ENCODE measurements around the gene DNAJB11.

DNA sequence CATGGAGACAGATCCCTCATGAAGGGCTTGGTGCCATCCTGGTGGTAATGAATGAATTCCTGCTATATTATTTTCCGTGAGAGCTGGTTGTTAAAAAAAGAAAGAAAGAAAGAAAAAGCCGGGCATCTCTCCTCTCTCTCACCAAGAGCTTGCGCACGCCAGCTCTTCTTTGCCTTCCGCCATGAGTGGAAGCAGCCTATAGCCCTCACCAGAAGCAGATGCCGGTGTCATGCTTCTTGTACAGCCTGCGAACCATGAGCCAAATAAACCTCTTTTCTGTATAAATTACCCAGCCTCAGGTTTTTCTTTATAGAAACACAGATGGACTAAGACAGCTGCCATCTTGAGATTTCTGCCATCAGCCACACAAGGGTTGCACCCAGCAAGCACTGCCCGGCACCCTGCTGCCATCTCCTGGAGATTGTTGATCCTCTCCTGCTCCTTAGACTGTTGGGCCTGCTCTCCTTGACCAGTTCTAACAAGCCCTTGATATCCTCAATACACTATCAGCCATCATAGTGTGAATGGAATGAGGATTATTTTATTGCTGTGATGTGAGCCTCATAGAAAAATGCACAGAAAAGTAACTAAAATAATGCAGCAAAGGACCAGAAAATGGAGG is 38.8 kb downstream of the DNAJB11 start:
- TF ChIP-seq, protein P1, sequence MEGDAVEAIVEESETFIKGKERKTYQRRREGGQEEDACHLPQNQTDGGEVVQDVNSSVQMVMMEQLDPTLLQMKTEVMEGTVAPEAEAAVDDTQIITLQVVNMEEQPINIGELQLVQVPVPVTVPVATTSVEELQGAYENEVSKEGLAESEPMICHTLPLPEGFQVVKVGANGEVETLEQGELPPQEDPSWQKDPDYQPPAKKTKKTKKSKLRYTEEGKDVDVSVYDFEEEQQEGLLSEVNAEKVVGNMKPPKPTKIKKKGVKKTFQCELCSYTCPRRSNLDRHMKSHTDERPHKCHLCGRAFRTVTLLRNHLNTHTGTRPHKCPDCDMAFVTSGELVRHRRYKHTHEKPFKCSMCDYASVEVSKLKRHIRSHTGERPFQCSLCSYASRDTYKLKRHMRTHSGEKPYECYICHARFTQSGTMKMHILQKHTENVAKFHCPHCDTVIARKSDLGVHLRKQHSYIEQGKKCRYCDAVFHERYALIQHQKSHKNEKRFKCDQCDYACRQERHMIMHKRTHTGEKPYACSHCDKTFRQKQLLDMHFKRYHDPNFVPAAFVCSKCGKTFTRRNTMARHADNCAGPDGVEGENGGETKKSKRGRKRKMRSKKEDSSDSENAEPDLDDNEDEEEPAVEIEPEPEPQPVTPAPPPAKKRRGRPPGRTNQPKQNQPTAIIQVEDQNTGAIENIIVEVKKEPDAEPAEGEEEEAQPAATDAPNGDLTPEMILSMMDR (conservative IDR thresholded peaks at IDR 0.05), result peak; percentile 45; the same call in 1 of the 2 replicates
- TF ChIP-seq EZH2 (IDR thresholded peaks at IDR 0.05; ENCODE audit: low read depth), result no peak
